H7 (cell line): ENCODE data around the gene RANBP17. TPM values are rescaled to one million over a fixed set of nuclear protein-coding genes. Genes with fewer than 3 reads are reported as not detected.
"Not testable (repeated sequence)": the region's sequence is repeated elsewhere in the genome, so short reads cannot be mapped to it uniquely, and the experiment has no call there.

Source experiments
- DNase-seq: peaks from one replicate; pipeline ENCODE4 v3.0.0; 2012
- H3K27me3 ChIP-seq: 2 replicates; pipeline ENCODE4 v1.6.0; 2011; ENCODE audit warnings: mild to moderate bottlenecking, low read length; ENCODE audit not compliant: control insufficient read depth, insufficient read depth
- H3K36me3 ChIP-seq: replicated peaks from 2 replicates; pipeline ENCODE4 v1.5.1; 2011; ENCODE audit warnings: low read length; ENCODE audit not compliant: control insufficient read depth, insufficient read depth
- H3K4me3 ChIP-seq: 2 replicates; pipeline ENCODE4 v1.5.1; 2011; ENCODE audit warnings: low read depth, mild to moderate bottlenecking, control low read depth, low read length, moderate library complexity; ENCODE audit not compliant: insufficient read depth
- total RNA-seq: library from RNA; depleted of rRNA; stranded (reverse); fragments of >200 nt; shearing (Covaris generic); gene quantifications from 2 replicates; pipeline ENCODE4 v1.2.3, GENCODE V29; 2014

The RANBP17 gene
- total RNA-seq, 1 experiment from 2014 or later = 6.4 TPM

GRCh38 chr5:170849374-170849773 is 12.4 kb upstream of the RANBP17 start:
- Histone ChIP-seq H3K27me3 (no peaks in the 10 kb centered on the region), H3K4me3 (no peak overlapping the region), H3K36me3 (no peaks in the 10 kb centered on the region)
- no peak for DNase-seq

GRCh38 chr5:170854566-170854965 is 7.3 kb upstream of the RANBP17 start:
- no peak for DNase-seq
- H3K27me3 ChIP-seq = no peaks in the 10 kb centered on the region
- H3K36me3 ChIP-seq = no peaks in the 10 kb centered on the region
- no peak overlapping the region for H3K4me3 ChIP-seq

DNA sequence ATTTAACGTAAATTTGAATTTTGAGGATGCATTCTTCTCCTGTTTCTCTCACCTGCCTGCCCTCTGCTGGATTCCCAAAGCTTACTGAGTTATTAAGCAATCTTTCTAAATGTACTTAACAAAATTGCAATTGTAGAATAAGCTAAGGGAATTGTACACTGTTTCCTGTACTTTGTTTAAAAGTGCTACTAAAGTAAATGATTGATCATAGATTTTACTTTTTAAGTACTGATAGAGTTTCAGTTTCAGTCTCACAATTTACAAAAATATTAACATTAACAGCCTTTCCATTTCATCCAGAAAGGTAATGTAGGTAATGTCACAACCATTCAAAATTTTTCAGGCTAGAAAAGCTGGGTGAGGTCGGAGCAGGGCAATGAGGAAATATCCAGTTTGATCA is 4.8 kb upstream of the RANBP17 start:
- H3K36me3 ChIP-seq = no peaks in the 10 kb centered on the region
- no peaks in the 10 kb centered on the region for H3K27me3 ChIP-seq
- DNase-seq = no peak
- H3K4me3 ChIP-seq = no peak overlapping the region

DNA sequence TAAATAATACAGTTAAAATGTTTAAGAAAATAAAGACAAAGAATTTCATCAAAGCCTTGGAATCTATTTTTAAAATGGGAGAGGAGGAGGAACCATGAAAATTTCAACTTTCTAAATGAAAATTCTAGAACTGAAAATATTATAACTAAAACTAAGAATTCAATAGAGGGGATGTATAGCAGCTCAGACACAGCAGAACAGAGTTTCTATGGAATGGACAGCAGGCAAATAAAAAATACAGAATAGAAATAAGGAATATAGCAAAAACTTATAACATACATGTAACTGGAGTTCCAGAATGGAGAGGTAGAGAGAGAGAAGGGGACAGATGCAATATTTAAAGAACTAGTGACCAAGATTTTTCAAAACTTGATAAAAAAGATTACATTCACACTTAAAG is 1.4 kb upstream of the RANBP17 start:
- DNase-seq = no peak
- no peaks in the 10 kb centered on the region for H3K36me3 ChIP-seq
- peaks cover 8% of the 10 kb centered on the region for H3K27me3 ChIP-seq
- H3K4me3 ChIP-seq = no peak overlapping the region

- Histone ChIP-seq H3K27me3 (peaks cover 8% of the 10 kb centered on the region), H3K4me3 (peak overlapping the region; percentile 9; the same call in 1 of the 2 replicates), H3K36me3 (no peaks in the 10 kb centered on the region)
- no peak for DNase-seq
These were observed 776 bp upstream of the RANBP17 start for GRCh38 chr5:170860818-170861666.

DNA sequence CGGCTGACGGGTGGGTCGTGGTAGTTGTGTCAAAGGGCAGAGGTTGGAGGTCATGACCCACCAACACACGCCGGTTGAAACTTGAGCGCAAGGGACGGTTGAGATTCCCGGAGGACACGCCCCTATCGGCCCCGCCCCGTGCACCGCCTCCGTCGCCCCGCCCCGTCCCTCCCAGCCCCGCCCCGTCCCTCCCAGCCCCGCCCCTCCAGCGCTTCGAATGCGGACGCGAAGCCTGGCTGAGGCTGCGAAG is 226 bp upstream of the RANBP17 start:
- Histone ChIP-seq H3K27me3 (peaks cover 8% of the 10 kb centered on the region), H3K36me3 (no peaks in the 10 kb centered on the region), H3K4me3 (peak overlapping the region; percentile 9; the same call in 1 of the 2 replicates)
- no peak for DNase-seq

DNA sequence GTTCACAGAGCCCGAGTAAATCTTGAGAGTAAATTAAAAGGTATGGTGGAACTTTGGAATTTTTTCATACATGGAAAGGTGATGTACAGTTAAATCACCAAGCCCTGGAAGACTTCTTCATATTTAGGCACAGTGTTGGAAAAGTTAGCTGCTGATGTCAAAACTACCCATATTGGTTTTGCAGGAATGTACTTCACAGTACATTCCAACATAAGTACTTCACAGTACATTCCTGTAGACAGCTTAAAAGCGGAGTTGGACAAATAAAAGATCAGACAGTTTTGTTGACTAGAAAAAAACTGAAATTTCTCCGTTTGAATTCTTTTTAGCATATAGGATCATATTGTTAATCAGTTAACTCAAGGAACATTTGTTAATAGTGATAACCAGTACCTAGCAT is 1.8 kb downstream of the RANBP17 start:
- no peak overlapping the region for H3K4me3 ChIP-seq
- no peak for DNase-seq
- H3K27me3 ChIP-seq = peaks cover 8% of the 10 kb centered on the region
- no peaks in the 10 kb centered on the region for H3K36me3 ChIP-seq

GRCh38 chr5:170865622-170866021 is 3.8 kb downstream of the RANBP17 start:
- Histone ChIP-seq H3K4me3 (no peak overlapping the region), H3K36me3 (no peaks in the 10 kb centered on the region; the same call in 1 of the 2 replicates), H3K27me3 (peaks cover 8% of the 10 kb centered on the region)
- no peak for DNase-seq

GRCh38 chr5:170867825-170868224 is 6.0 kb downstream of the RANBP17 start:
- H3K36me3 ChIP-seq = no peaks in the 10 kb centered on the region; the same call in 1 of the 2 replicates
- H3K4me3 ChIP-seq = no peak overlapping the region
- no peak for DNase-seq
- H3K27me3 ChIP-seq = peaks cover 4% of the 10 kb centered on the region

DNA sequence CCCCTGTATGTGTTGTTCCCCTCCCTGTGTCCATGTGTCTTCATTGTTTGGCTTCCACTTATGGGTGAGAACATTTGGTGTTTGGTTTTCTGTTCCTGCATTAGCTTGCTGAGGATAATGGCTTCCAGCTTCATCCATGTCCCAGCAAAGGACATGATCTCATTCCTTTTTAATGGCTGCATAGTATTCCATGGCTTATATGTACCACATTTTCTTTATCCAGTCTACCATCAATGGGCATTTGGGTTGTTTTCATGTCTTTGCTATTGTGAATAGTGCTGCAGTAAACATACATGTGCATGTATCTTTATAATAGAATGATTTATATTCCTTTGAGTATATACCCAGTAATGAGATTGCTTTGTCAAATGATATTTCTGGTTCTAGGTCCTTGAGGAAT is 8.6 kb downstream of the RANBP17 start:
- DNase-seq, H3K27me3 ChIP-seq, H3K36me3 ChIP-seq, H3K4me3 ChIP-seq: not testable (repeated sequence)

GRCh38 chr5:170874017-170874416 is 12.2 kb downstream of the RANBP17 start:
- no peak overlapping the region for H3K4me3 ChIP-seq
- no peaks in the 10 kb centered on the region; the same call in 1 of the 2 replicates for H3K36me3 ChIP-seq
- H3K27me3 ChIP-seq = no peaks in the 10 kb centered on the region
- DNase-seq = no peak

- Histone ChIP-seq H3K36me3 (no peaks in the 10 kb centered on the region), H3K27me3 (no peaks in the 10 kb centered on the region), H3K4me3 (no peak overlapping the region)
- DNase-seq = no peak
These were observed 14.0 kb downstream of the RANBP17 start for GRCh38 chr5:170875811-170876210.

GRCh38 chr5:170880084-170880483 is 18.3 kb downstream of the RANBP17 start:
- no peaks in the 10 kb centered on the region; the same call in 1 of the 2 replicates for H3K36me3 ChIP-seq
- DNase-seq = no peak

DNA sequence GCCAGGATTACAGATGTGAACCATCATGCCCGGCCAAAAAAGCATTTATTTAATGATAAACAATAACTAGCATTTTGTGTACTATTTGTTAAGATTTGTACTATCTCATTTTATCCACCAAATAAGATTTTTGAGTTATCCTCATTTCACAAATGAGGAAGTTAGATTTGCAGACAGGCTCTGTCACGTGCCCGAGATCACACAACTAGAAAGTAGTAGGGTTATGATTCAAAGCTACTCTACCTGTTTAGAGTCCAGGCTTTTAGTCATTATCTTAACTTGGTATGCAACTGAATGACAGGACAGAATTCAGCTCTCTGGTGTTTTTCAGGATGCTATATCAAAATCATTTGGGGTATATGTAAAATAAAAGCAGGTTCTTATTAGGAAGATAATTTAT is 20.5 kb downstream of the RANBP17 start:
- Histone ChIP-seq H3K36me3 (no peaks in the 10 kb centered on the region; the same call in 1 of the 2 replicates), H3K27me3 (no peaks in the 10 kb centered on the region), H3K4me3 (no peak overlapping the region)
- DNase-seq = no peak

More at GRCh38 chr5:170880084-170880483, 18.3 kb downstream of the RANBP17 start:
- Histone ChIP-seq H3K4me3 (no peak overlapping the region), H3K27me3 (no peaks in the 10 kb centered on the region)

DNA sequence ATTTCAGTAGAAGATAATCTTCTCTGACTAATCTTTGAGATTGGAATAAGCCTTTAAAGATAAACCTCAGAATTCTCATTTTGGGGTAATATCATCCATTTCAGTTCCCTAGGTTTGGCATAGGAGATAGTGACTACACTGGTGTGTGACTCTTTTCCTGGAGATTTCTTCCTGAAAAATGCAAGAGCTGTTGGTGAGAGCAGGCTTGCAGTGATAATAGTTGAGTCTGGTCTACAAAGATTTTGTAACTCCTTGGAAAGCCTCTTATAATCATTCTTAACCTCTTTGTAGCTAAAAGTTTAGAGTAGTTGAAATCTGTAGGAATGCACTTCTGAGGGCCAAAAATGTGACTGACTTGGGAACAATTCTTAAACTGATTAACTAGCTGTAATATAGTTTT is 23.4 kb downstream of the RANBP17 start:
- no peaks in the 10 kb centered on the region; the same call in 1 of the 2 replicates for H3K36me3 ChIP-seq
- no peak overlapping the region for H3K4me3 ChIP-seq
- DNase-seq = no peak
- H3K27me3 ChIP-seq = no peaks in the 10 kb centered on the region
